ENCODE data around the gene CCDC83.

GRCh38 chr11:85884581-85885021, 29.4 kb downstream of the CCDC83 start:
- TF ChIP-seq POLR2AphosphoS5 (IDR thresholded peaks at IDR 0.05; ENCODE audit: borderline replicate concordance, low read depth, low read length) (no peak), EZH2 (IDR thresholded peaks at IDR 0.05) (no peak)

Measured in SK-N-MC (cell line).